ENCODE results near the gene CSNK1D.
"Not testable (repeated sequence)": the region's sequence is repeated elsewhere in the genome, so short reads cannot be mapped to it uniquely, and the experiment has no call there.

The CSNK1D gene

GRCh38 chr17:82225368-82226029 is 48.0 kb downstream of the CSNK1D start:
- no peak for DNase-seq

GRCh38 chr17:82224666-82225065 is 48.8 kb downstream of the CSNK1D start:
- no peak for DNase-seq

- no peak for DNase-seq
Measured at GRCh38 chr17:82223517-82223916, 50.0 kb downstream of the CSNK1D start.

- no peak for DNase-seq
Measured at GRCh38 chr17:82222816-82223215, 50.7 kb downstream of the CSNK1D start.

GRCh38 chr17:82221341-82221902 is 52.1 kb downstream of the CSNK1D start:
- no peak for DNase-seq

GRCh38 chr17:82219753-82220709 is 53.5 kb downstream of the CSNK1D start:
- DNase-seq = no peak

GRCh38 chr17:82219083-82219482 is 54.4 kb downstream of the CSNK1D start:
- DNase-seq = no peak

GRCh38 chr17:82218349-82219075 is 55.0 kb downstream of the CSNK1D start:
- DNase-seq = no peak

GRCh38 chr17:82217530-82218204 is 55.8 kb downstream of the CSNK1D start:
- no peak for DNase-seq

- no peak for DNase-seq
Measured at GRCh38 chr17:82217120-82217529, 56.4 kb downstream of the CSNK1D start.

- peak; percentile 49 for DNase-seq
Measured at GRCh38 chr17:82216301-82217119, 57.0 kb downstream of the CSNK1D start.

- no peak for DNase-seq
Measured at GRCh38 chr17:82215972-82216300, 57.6 kb downstream of the CSNK1D start.

- peak; percentile 42 for DNase-seq
Measured at GRCh38 chr17:82215095-82215971, 58.2 kb downstream of the CSNK1D start.

GRCh38 chr17:82214012-82214628 is 59.4 kb downstream of the CSNK1D start:
- DNase-seq = no peak

GRCh38 chr17:82213251-82214011 is 60.1 kb downstream of the CSNK1D start:
- DNase-seq = peak; percentile 54

- DNase-seq = peak; percentile 78
Measured at GRCh38 chr17:82212331-82213250, 60.9 kb downstream of the CSNK1D start, which contains the start of gene CCDC57. CCDC57 (minus strand) TSS chr17:82212842; CDS start chr17:82201944, 10,898 bp downstream.

- DNase-seq = not testable (repeated sequence)
Measured at GRCh38 chr17:82210655-82211054, 62.8 kb downstream of the CSNK1D start.
